SK-N-SH (cell line): Measurements from ENCODE around the gene DENND6B. TPM values are rescaled to one million over a fixed set of nuclear protein-coding genes. Genes with fewer than 3 reads are reported as not detected.

Source experiments
- CTCF ChIA-PET: fragments of 300-600, 350-600 bp; formaldehyde crosslinking; extraction: SDS; loops from one replicate; lab custom pipeline; 2021; lab: Yijun Ruan, JAX
- POLR2A ChIA-PET: fragments of 350-600 bp; sonication (Branson Sonifier 250); formaldehyde crosslinking; extraction: SDS; loops from one replicate; lab custom pipeline; 2020; ENCODE audit warnings: antibody characterized with exemption, inconsistent platforms; lab: Yijun Ruan, JAX
- DNase-seq: peaks from one replicate; pipeline ENCODE4 v3.0.0; 2012
- H2AFZ ChIP-seq: fragments of 200-600 bp; sonication (generic); 2 replicates; pipeline ENCODE4 v1.8.1; 2016; ENCODE audit warnings: antibody characterized with exemption, mild to moderate bottlenecking, low read depth
- H3F3A ChIP-seq: fragments of 200-600 bp; sonication (generic); replicated peaks from 2 replicates; pipeline ENCODE3; 2016; ENCODE audit warnings: antibody characterized with exemption, mild to moderate bottlenecking; ENCODE audit not compliant: insufficient read depth
- H3K27ac ChIP-seq, 2 experiments: fragments of 200-500 bp in 1 of 2; fragments of 200-600 bp in 1 of 2; sonication (Bioruptor generic) in 1 of 2; sonication (generic), shearing (Covaris generic) in 1 of 2; 2 replicates each; pipeline versions ENCODE4 v1.5.1 to v1.6.1; 2014 to 2016; ENCODE audit warnings: low read depth in 2 of 2, inconsistent platforms in 1 of 2, low read length in 1 of 2, mild to moderate bottlenecking in 1 of 2, mixed read lengths in 1 of 2
- H3K27me3 ChIP-seq: fragments of 200-600 bp; sonication (generic), shearing (Covaris generic); 2 replicates; pipeline ENCODE4 v1.6.1; 2016; ENCODE audit warnings: mixed run types; ENCODE audit not compliant: insufficient read depth
- H3K36me3 ChIP-seq, 2 experiments: fragments of 200-500 bp in 1 of 2; fragments of 200-600 bp in 1 of 2; sonication (Bioruptor generic) in 1 of 2; sonication (generic) in 1 of 2; replicated peaks in 1 of 2; 2 replicates each; pipeline versions ENCODE3 to v1.5.1; 2014 to 2016; ENCODE audit warnings: low read length in 1 of 2, mild to moderate bottlenecking in 1 of 2; ENCODE audit not compliant: insufficient read depth in 2 of 2, control insufficient read depth in 1 of 2
- H3K4me1 ChIP-seq, 2 experiments: fragments of 200-500 bp in 1 of 2; fragments of 200-600 bp in 1 of 2; sonication (Bioruptor generic) in 1 of 2; sonication (generic), shearing (Covaris generic) in 1 of 2; 2 replicates each; pipeline versions ENCODE4 v1.5.1 to v1.6.1; 2014 to 2016; ENCODE audit warnings: low read depth in 1 of 2, low read length in 1 of 2, mixed run types in 1 of 2; ENCODE audit not compliant: insufficient read depth in 2 of 2, control insufficient read depth in 1 of 2
- H3K4me2 ChIP-seq: fragments of 200-600 bp; sonication (generic), shearing (Covaris generic); 2 replicates; pipeline ENCODE4 v1.6.1; 2017; ENCODE audit warnings: mixed run types
- H3K4me3 ChIP-seq, 2 experiments: fragments of 200-500 bp in 1 of 2; fragments of 200-600 bp in 1 of 2; sonication (Bioruptor generic) in 1 of 2; sonication (generic), shearing (Covaris generic) in 1 of 2; 2 replicates each; pipeline versions ENCODE4 v1.5.1 to v1.8.1; 2014 to 2016; ENCODE audit warnings: low read depth in 2 of 2, inconsistent platforms in 1 of 2, low read length in 1 of 2, mild to moderate bottlenecking in 1 of 2, mixed read lengths in 1 of 2, moderate library complexity in 1 of 2
- H3K79me2 ChIP-seq: fragments of 200-600 bp; sonication (generic); 2 replicates; pipeline ENCODE4 v1.8.1; 2017; ENCODE audit warnings: mild to moderate bottlenecking; ENCODE audit not compliant: insufficient read depth
- H3K9ac ChIP-seq: fragments of 200-600 bp; sonication (generic); 2 replicates; pipeline ENCODE4 v1.6.1; 2017; ENCODE audit warnings: mixed run types
- H3K9me2 ChIP-seq: fragments of 200-600 bp; sonication (generic); 2 replicates; pipeline ENCODE4 v1.6.1; 2017; ENCODE audit warnings: mixed run types
- H3K9me3 ChIP-seq: fragments of 200-600 bp; sonication (generic); 2 replicates; pipeline ENCODE4 v1.6.1; 2017; ENCODE audit warnings: mixed run types, mild to moderate bottlenecking, moderate library complexity
- H4K20me1 ChIP-seq: fragments of 200-600 bp; sonication (generic); 2 replicates; pipeline ENCODE4 v1.6.1; 2017; ENCODE audit warnings: mild to moderate bottlenecking, mixed run types; ENCODE audit not compliant: insufficient read depth
- CHD2 ChIP-seq: fragments of 150-350 bp; IDR thresholded peaks from 2 replicates; pipeline ENCODE4 v1.6.1; 2018; ENCODE audit warnings: low read length; ENCODE audit not compliant: partially characterized antibody
- EP300 ChIP-seq, 2 experiments: IDR thresholded peaks; 2 replicates each; pipeline versions ENCODE4 v1.4.0 to v1.6.1; 2012; ENCODE audit warnings: borderline replicate concordance in 1 of 2, low read depth in 1 of 2, low read length in 1 of 2
- EZH2phosphoT487 ChIP-seq: fragments of 200-600 bp; sonication (generic); IDR thresholded peaks from 2 replicates; pipeline ENCODE4 v1.6.1; 2017; ENCODE audit warnings: low read depth, mixed run types, mild to moderate bottlenecking, antibody characterized with exemption, moderate library complexity, borderline replicate concordance
- FOSL2 ChIP-seq: IDR thresholded peaks from 2 replicates; pipeline ENCODE4 v1.4.0; 2012; ENCODE audit warnings: low read depth, mild to moderate bottlenecking, moderate library complexity, borderline replicate concordance
- FOXM1 ChIP-seq: IDR thresholded peaks from 2 replicates; pipeline ENCODE4 v1.4.0; 2012; ENCODE audit warnings: low read depth, mild to moderate bottlenecking
- GABPA ChIP-seq: IDR thresholded peaks from 2 replicates; pipeline ENCODE4 v1.4.0; 2012; ENCODE audit warnings: low read depth, mild to moderate bottlenecking
- GATA2 ChIP-seq: sonication (generic); formaldehyde crosslinking; IDR thresholded peaks from 2 replicates; pipeline ENCODE4 v1.5.0; 2020; ENCODE audit warnings: mild to moderate bottlenecking, missing genetic modification reagents
- MXI1 ChIP-seq: IDR thresholded peaks from 2 replicates; pipeline ENCODE4 v1.6.1; 2012; ENCODE audit warnings: mild to moderate bottlenecking, low read depth, low read length, improper control_type of control experiment
- RFX5 ChIP-seq: IDR thresholded peaks from 2 replicates; pipeline ENCODE4 v1.6.1; 2012; ENCODE audit warnings: mild to moderate bottlenecking, improper control_type of control experiment, low read length
- USF1 ChIP-seq: IDR thresholded peaks from 2 replicates; pipeline ENCODE4 v1.4.0; 2012; ENCODE audit warnings: low read depth, borderline replicate concordance
- ZBTB33 ChIP-seq: IDR thresholded peaks from 2 replicates; pipeline ENCODE4 v1.4.0; 2012; ENCODE audit warnings: low read depth, borderline replicate concordance
- WGBS: methylation state at CpG from one replicate; pipeline ENCODE4 v1.1.6; 2017; ENCODE audit warnings: low lambda C conversion rate; 5-methylcytosine and 5-hydroxymethylcytosine counted together
- polyA plus RNA-seq, 3 experiments: library from polyadenylated mRNA; depleted of rRNA; stranded (reverse); fragments of >200 nt; gene quantifications; 2 replicates each; pipeline ENCODE4 v1.2.3, GENCODE V29; 2012
- TF ChIP-seq, protein P1 (sequence below): fragments of 150-350 bp; IDR thresholded peaks from 2 replicates; pipeline ENCODE4 v1.6.1; 2016; ENCODE audit warnings: mild to moderate bottlenecking, low read depth, low read length

Gene DENND6B
- polyA plus RNA-seq, 1 of the 3 experiments (the other 2 are of a cell fraction) = 5.6 TPM

GRCh38 chr22:50310031-50310722, 16.6 kb downstream of the DENND6B start (continued):
- TF ChIP-seq, protein P1, sequence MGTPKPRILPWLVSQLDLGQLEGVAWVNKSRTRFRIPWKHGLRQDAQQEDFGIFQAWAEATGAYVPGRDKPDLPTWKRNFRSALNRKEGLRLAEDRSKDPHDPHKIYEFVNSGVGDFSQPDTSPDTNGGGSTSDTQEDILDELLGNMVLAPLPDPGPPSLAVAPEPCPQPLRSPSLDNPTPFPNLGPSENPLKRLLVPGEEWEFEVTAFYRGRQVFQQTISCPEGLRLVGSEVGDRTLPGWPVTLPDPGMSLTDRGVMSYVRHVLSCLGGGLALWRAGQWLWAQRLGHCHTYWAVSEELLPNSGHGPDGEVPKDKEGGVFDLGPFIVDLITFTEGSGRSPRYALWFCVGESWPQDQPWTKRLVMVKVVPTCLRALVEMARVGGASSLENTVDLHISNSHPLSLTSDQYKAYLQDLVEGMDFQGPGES = no peak
- TF ChIP-seq FOSL2 = no peak
- no peak for TF ChIP-seq EP300 (IDR thresholded peaks at IDR 0.05; ENCODE audit: borderline replicate concordance in 1 of 2, low read depth in 1 of 2, low read length in 1 of 2)
- TF ChIP-seq FOXM1 = no peak
- TF ChIP-seq USF1 = no peak
- no peak for TF ChIP-seq RFX5
- no peak for TF ChIP-seq MXI1
- TF ChIP-seq, all 33 proteins: peak for 0

DNA sequence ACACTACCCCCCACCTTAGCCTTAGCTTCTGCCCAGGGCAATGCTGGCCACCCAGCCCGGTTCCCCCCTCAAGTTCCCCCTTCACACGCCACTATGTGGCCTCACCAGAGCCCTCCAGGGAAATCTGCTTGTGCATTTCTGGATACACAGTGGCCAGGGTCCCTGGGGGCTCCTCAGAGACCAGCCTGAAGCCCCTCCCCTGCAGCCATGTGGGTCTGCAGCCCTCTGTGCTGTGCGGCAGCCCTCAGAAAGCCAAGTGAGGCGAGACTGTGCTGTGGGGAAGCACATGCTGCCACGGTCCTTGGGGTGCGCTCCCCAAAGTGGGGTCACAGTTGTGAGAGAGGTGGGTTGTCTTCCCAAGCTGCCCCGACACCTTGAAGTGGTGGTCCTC, 17.2 kb downstream of the DENND6B start:
- WGBS = 97% methylated on average over 5 of the region's 7 CpGs
- Histone ChIP-seq H3K79me2 (peaks cover 23% of the 10 kb centered on the region), H3K9me2 (no peaks in the 10 kb centered on the region), H2AFZ (no peak overlapping the region), H4K20me1 (no peaks in the 10 kb centered on the region), H3K4me3 (no peak overlapping the region), H3K27ac (no peak overlapping the region), H3F3A (peaks cover 21% of the 10 kb centered on the region), H3K9ac (no peak overlapping the region), H3K27me3 (no peaks in the 10 kb centered on the region), H3K9me3 (no peaks in the 10 kb centered on the region), H3K4me2 (no peak overlapping the region), H3K4me1 (peaks cover 15 to 27% of the 10 kb centered on the region in 2 experiments; a peak in 3 of 4 replicates), H3K36me3 (peaks cover 2 to 3% of the 10 kb centered on the region in 2 experiments)
- TF ChIP-seq CHD2 (no peak), MXI1 (no peak), GABPA (no peak), ZBTB33 (no peak), EZH2phosphoT487 (no peak), GATA2 (CRISPR knock-in tag) (no peak)
- POLR2A ChIA-PET = no interaction called here
- DNase-seq = no peak
- CTCF ChIA-PET = interaction anchor here (1.1 to 2.2 kb wide), 3 partner anchors 17 to 33 kb away, joined by 4 to 7 read pairs (median 5); partner anchors contain the start of gene DENND6B
